ENCODE results near the gene RASAL1. TPM values are rescaled to one million over a fixed set of nuclear protein-coding genes. Genes with fewer than 3 reads are reported as not detected.

Gene RASAL1
- polyA plus RNA-seq, 1 donor (not counting 4 experiments of a cell fraction or from before 2014, with no cell fraction given): 0.05 TPM

DNA sequence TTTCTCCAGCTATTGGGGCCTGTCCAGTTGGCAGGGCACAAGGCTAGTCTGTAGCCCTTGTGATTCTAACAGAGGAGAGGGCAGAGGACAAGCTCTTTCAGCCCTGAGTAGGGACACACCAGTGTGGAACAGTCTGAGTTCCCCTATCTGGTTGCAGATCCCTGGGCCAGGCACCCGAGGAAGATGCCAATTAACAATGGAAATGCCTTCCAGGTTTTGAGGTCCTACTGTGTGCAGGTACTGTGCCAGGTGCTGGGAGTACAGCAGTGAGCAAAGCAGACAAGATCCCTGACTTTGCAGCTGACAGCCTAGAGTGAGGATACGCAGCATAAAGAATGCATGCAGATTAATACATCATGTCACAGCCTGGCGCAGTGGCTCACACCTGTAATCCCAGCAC is 62.0 kb downstream of the RASAL1 start:
- no peaks in the 10 kb centered on the region for H4K20me1 ChIP-seq (ENCODE audit: control insufficient read depth, extremely low read depth, insufficient read depth, low read length)
- H3K9ac ChIP-seq (ENCODE audit: control insufficient read depth, extremely low read depth, insufficient read depth, low read length): no peak overlapping the region
- peaks cover 31% of the 10 kb centered on the region for H3K27me3 ChIP-seq (ENCODE audit: control insufficient read depth, extremely low read depth, insufficient read depth, low read length)
- H3K4me1 ChIP-seq (ENCODE audit: control insufficient read depth, extremely low read depth, insufficient read depth, low read length): no peaks in the 10 kb centered on the region
- no peaks in the 10 kb centered on the region for H3K36me3 ChIP-seq (ENCODE audit: control insufficient read depth in 2 of 2, extremely low read depth in 1 of 2, insufficient read depth in 2 of 2, low read length in 2 of 2)
- no peak overlapping the region for H3K27ac ChIP-seq (ENCODE audit: control insufficient read depth, insufficient read depth, low read length)
- DNase-seq (ENCODE audit: low read depth, low spot score): no peak
- dilution Hi-C loops (cut with MboI; ENCODE audit: extremely low pct_ligation_motif_present, low sequenced_read_pairs): loop anchor here (25.0 kb wide), 1 partner anchor 89 kb away; no protein-coding TSS in a partner anchor
- FAIRE-seq: no peak
- no peaks in the 10 kb centered on the region for H3K9me3 ChIP-seq (ENCODE audit: control insufficient read depth, low read depth, low read length)
- no peak overlapping the region for H2AFZ ChIP-seq (ENCODE audit: control insufficient read depth, low read length)
- H3K4me3 ChIP-seq (ENCODE audit: control insufficient read depth in 2 of 3, extremely low read depth in 1 of 3, insufficient read depth in 2 of 3, low read depth in 1 of 3, low read length in 3 of 3): no peak overlapping the region
- H3K9me1 ChIP-seq (ENCODE audit: control insufficient read depth, extremely low read depth, insufficient read depth, low read length): no peaks in the 10 kb centered on the region
- no peaks in the 10 kb centered on the region for H3K79me2 ChIP-seq (ENCODE audit: control insufficient read depth, insufficient read depth, low read length)
- no peak overlapping the region for H3K4me2 ChIP-seq (ENCODE audit: control insufficient read depth, extremely low read depth, insufficient read depth, low read depth, low read length)
- TF ChIP-seq EZH2 (IDR thresholded peaks at IDR 0.05; ENCODE audit: low read length): no peak

DNA sequence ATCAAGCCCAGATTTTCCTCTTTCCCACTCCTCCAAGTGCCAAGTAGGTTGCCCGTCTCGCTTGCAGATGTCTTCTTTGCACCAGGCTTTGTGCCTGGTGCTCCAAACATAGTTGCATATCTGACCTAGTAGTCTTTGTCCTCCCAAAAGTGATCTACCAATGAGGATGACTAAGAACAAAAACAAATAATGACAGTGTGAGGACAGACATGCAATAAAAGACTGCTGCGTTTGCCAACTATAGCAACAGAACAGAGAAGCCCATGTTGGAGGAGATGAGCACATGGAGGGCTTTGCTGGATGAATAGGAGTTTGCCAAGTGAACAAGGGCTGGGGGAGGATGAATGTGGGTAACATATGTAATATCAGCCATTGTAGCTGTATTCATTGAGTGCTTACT is 63.4 kb downstream of the RASAL1 start:
- no peak for TF ChIP-seq EZH2 (IDR thresholded peaks at IDR 0.05; ENCODE audit: low read length)
- TF ChIP-seq, protein P1, sequence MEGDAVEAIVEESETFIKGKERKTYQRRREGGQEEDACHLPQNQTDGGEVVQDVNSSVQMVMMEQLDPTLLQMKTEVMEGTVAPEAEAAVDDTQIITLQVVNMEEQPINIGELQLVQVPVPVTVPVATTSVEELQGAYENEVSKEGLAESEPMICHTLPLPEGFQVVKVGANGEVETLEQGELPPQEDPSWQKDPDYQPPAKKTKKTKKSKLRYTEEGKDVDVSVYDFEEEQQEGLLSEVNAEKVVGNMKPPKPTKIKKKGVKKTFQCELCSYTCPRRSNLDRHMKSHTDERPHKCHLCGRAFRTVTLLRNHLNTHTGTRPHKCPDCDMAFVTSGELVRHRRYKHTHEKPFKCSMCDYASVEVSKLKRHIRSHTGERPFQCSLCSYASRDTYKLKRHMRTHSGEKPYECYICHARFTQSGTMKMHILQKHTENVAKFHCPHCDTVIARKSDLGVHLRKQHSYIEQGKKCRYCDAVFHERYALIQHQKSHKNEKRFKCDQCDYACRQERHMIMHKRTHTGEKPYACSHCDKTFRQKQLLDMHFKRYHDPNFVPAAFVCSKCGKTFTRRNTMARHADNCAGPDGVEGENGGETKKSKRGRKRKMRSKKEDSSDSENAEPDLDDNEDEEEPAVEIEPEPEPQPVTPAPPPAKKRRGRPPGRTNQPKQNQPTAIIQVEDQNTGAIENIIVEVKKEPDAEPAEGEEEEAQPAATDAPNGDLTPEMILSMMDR (optimal IDR thresholded peaks at IDR 0.05 in 1 of 3, IDR thresholded peaks at IDR 0.05 in 1 of 3, conservative IDR thresholded peaks at IDR 0.05 in 1 of 3; ENCODE audit: extremely low read depth in 1 of 3, insufficient read depth in 2 of 3, low read length in 3 of 3): no peak
- H2AFZ ChIP-seq (ENCODE audit: control insufficient read depth, low read length): no peak overlapping the region
- no peaks in the 10 kb centered on the region for H3K4me1 ChIP-seq (ENCODE audit: control insufficient read depth, extremely low read depth, insufficient read depth, low read length)
- no peak for DNase-seq (ENCODE audit: low read depth, low spot score)
- FAIRE-seq: no peak
- H3K79me2 ChIP-seq (ENCODE audit: control insufficient read depth, insufficient read depth, low read length): no peaks in the 10 kb centered on the region
- no peaks in the 10 kb centered on the region for H3K36me3 ChIP-seq (ENCODE audit: control insufficient read depth in 2 of 2, extremely low read depth in 1 of 2, insufficient read depth in 2 of 2, low read length in 2 of 2)
- H3K9ac ChIP-seq (ENCODE audit: control insufficient read depth, extremely low read depth, insufficient read depth, low read length): no peak overlapping the region
- H3K4me3 ChIP-seq (ENCODE audit: control insufficient read depth in 2 of 3, extremely low read depth in 1 of 3, insufficient read depth in 2 of 3, low read depth in 1 of 3, low read length in 3 of 3): no peak overlapping the region
- H3K9me1 ChIP-seq (ENCODE audit: control insufficient read depth, extremely low read depth, insufficient read depth, low read length): no peaks in the 10 kb centered on the region
- dilution Hi-C loops (cut with MboI; ENCODE audit: extremely low pct_ligation_motif_present, low sequenced_read_pairs): loop anchor here (25.0 kb wide), 1 partner anchor 90 kb away; no protein-coding TSS in a partner anchor
- no peaks in the 10 kb centered on the region for H3K9me3 ChIP-seq (ENCODE audit: control insufficient read depth, low read depth, low read length)
- H3K27me3 ChIP-seq (ENCODE audit: control insufficient read depth, extremely low read depth, insufficient read depth, low read length): peaks cover 23% of the 10 kb centered on the region
- no peaks in the 10 kb centered on the region for H4K20me1 ChIP-seq (ENCODE audit: control insufficient read depth, extremely low read depth, insufficient read depth, low read length)
- H3K27ac ChIP-seq (ENCODE audit: control insufficient read depth, insufficient read depth, low read length): no peak overlapping the region
- H3K4me2 ChIP-seq (ENCODE audit: control insufficient read depth, extremely low read depth, insufficient read depth, low read depth, low read length): no peak overlapping the region

Measured in keratinocyte (primary cell).